Stimulated activated CD4-positive, alpha-beta T cell treated with anti-CD3 and anti-CD28 coated beads, Interleukin-2, amount 100 ng/mL, for 4 hours (primary cell): ENCODE measurements around the gene NACC2.
A peak's percentile ranks its signal among the peaks of the same experiment; 100 is the strongest.
"Not testable (repeated sequence)": the region's sequence is repeated elsewhere in the genome, so short reads cannot be mapped to it uniquely, and the experiment has no call there.

Experiments used
- DNase-seq: peaks from one replicate; pipeline ENCODE4 v3.0.0-alpha.2; 2020; ENCODE audit warnings: low read depth

The NACC2 gene

DNA sequence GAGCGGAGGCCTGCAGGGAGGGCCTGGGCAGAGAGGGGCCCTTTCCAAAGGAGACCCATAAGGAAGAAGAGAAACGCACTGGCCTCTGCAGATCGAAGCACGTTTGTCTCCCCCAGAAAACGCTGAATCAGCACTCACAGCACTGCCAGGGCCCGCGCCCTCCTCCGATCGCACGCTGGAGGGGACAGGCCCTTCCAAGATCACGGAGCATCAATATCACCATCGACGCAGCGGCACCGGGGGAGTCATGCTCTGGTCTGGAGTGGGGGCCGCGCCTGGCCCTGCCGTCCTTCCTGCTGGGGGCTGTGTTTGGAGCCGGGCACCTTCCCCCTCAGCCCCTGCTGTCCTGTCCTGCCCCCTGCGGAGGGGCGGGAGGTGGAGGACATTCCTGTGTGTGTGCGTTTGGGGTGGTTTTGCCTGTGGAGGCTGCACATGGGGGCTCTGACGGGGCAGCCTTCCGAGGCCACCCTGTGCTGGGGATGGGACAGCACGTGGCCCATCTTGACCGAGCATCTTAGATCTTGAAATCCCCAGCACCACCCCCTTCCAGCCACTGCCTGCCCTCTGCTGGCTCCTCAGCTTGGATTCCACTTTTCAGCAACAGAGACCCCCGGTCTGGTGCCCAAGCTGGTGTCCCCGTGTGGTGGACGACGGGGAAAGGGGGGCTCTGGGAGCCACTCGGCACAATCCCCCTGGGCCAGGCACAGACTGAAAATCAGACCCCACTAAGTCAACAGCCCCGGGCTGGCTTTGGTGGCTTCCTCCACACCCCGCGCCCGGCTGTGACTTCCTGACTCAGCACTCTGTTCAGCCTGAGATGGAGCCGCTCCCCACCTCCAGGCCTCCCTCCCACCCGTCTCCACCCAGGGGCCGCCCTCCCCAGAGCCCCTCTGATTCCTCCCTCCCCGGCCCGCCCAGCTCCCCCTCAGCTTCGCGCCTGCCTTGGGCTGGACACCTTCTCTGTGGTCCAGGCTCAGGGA lies 15.3 kb upstream of the NACC2 start:
- DNase-seq, result no peak

DNA sequence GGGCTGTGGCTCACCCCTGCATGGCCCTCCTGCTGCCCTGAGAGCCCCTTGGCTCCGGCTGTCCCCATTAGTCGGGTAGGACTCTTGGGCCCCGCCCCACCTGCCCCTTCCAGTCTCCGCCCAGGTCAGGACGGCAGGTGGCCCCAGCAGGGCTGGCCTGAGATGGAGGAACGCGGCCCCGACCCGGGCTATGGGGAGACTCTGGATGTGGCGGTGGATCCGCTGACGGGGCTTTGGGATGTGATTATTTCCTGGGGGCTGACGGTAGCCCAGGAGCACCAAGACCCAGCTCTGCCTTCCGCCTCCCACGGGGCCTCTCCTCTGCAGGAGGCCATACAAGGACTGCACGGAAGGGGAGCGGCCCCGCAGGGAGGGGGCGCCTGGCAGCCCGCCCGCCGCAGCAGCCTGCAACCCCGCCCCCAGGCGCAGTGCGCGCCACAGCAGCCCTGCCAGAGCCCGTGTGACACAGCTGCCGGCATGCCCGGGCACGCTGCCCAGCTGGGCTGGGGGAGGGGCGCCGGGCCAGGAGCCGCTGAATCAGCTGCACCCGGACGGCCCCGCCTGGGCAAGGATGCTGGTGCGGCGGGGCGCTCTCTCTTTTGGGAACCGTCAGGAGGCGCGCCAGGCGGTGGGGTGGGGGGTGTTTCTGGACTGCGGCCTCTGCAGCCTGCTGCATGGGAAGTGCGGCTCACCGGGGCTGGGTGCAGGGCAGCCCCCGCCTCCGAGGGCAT lies 14.4 kb upstream of the NACC2 start:
- peak; percentile 91 for DNase-seq

DNA sequence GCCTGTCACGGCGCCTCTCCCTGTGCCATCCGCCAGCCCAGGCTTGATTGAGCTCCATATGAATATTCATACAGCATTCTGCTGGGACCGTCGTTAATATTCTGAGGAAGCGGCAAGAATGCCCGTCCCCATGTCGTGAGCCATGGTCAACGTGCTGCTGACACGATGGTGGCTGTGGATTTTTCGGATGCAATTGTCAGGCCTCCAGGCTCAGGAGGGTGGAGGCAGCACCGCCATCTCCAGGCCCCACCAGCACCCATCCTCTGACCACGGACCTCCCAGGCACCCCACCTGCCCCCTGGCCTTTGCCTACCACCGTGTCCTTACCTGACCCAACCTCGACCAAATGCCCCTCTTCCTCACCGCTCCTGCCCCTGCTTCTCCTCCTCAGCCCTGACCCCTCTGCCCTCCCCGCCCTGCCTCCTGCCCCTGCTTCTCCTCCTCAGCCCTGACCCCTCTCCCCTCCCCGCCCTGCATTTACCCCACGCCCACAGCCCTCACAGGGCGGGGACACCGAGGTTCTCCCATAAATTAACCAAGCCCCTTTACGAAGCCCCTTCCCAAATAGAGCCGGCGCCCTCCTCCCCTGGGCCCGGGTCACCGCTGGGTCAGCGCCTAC lies 13.7 kb upstream of the NACC2 start:
- DNase-seq, result no peak

DNA sequence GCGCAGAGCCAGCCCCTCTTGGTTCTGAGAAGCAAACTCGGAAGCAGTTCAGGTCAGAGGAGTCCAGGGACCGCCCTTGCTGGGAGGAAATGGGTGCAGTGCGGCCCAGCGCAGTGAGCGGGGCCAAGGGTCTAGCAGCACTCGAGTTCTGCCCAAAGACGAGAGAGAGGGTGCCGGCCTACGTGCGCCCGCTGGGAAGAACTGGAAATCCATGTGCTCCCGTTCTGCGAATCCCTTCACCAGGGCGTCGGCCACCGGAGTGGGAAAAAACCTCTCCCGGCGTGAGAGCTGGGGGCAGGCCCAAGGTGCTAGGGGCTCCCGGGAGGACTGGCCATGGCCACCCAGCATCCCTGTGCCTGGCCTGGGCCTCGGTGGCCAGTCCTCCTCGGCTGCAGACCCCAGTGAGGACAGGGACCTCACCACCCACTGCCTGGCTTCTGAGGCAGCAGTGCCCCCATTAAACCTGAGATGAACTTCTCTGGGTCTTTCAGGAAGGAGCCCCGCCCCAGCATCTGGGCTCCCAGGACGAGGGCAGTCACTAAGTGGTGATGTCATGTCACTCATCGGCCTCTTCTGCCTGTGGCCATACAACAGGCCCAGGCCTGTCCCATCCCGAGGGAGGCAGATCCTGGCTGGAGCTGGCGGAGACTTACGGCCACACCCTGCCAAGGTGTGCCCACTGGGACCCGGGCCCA lies 13.0 kb upstream of the NACC2 start:
- DNase-seq, result no peak

DNA sequence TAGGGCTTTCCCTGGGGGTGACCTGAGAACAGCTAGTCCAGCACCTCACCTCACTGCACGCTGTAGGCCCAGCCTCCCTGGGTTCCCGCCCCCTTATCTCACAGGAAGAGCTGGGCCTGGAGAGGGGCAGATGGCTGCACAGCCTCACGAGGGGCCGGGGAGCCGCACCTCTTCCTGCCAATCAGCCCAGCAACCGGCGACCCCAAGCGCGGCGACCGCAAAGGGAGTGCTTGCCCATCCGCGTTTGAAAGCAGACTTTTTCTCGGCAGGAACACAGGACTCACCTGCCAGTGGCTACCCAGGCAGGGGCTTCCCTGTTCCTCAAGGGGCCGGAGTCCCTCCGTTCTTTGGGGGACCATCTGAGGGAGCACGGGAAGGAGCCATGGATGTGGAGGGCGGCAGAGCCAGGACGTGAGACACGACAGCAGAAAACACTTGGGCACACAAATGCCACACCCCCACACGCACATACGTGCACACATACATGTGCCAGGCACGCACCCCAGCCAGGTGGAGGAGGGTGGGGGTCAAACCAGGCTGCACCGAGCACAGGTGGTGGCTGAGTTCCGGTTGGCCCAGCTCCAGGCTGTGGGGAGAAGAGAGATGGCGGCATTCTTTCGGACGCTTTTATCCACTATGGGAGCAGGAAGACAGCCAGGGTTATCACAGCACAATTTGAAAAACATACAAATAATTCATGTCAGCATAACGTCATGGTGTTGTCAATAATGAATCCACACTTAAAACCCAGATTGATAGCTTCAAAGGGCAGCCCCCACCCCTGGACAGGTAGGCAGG lies 12.3 kb upstream of the NACC2 start:
- no peak for DNase-seq

DNA sequence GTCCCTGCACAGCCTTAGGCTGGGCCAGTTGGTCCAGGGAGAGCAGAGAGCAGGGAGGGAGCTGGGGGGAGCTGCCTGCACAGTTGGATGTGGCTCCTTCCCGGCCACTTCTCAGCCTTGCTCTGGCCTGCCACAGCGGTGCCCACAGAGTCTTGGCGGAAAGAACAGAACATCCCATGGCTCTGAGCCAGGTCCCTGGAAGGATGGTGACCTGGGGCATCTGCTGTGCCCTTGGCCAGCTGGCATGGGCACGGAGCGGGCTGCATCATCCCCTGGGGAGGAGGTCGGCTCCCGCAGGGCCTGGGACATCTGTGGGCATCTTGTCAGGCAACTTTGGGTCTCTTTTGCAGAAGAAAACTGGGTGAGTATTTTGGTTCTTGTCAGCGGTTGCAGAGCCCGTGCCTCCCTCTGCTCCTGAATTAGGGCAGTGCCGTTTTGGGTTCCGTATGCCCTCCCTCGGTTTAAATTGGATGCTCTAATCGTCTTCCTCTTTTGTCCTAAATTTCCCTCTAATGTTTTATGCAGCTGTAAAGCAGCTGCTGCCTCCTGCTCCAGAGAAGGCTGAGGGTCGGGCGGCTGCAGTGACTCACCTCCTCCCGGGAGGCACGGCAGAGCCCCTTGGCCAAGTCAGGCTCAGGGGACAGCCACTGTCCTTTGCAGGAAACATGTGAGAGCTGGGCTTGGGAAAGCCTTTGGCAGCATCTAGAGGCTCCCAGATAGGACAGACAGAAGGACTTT lies 10.5 kb upstream of the NACC2 start:
- DNase-seq, result no peak

DNA sequence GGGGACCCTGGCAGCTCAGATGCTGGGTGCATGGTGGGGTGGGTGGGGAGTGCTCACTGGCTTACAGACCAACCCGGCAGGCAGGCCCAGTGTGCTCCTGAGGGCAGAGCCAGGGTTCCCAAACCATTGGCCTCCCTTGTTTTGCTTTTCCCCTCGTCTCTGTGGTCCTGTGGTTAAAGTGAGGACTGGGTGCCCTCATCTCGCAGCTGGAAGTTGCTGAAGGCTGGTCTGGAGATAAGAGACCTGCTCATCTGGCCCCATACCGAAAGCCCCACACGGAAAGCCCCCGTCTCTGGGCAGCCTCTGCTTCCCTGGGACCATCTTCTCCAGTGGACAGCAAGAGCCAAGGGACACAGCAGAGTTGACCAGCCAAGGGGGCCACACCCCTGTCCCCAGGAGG lies 9.8 kb upstream of the NACC2 start:
- DNase-seq, result no peak

DNA sequence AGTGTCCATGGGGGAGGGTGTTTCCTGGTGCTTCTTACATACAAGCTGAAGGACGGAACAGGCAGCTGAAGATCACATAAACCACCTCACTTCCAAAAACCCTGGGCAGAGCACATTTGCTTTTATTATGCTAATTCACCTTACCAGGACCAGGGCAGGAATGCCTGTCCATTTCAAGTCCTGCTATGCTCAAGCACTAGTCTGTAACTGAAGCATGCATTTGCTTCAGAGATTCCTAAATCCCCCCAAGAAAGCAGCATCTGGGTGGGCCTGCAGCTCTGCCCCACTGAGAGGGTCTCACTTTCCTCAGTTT lies 9.4 kb upstream of the NACC2 start:
- DNase-seq, result no peak

DNA sequence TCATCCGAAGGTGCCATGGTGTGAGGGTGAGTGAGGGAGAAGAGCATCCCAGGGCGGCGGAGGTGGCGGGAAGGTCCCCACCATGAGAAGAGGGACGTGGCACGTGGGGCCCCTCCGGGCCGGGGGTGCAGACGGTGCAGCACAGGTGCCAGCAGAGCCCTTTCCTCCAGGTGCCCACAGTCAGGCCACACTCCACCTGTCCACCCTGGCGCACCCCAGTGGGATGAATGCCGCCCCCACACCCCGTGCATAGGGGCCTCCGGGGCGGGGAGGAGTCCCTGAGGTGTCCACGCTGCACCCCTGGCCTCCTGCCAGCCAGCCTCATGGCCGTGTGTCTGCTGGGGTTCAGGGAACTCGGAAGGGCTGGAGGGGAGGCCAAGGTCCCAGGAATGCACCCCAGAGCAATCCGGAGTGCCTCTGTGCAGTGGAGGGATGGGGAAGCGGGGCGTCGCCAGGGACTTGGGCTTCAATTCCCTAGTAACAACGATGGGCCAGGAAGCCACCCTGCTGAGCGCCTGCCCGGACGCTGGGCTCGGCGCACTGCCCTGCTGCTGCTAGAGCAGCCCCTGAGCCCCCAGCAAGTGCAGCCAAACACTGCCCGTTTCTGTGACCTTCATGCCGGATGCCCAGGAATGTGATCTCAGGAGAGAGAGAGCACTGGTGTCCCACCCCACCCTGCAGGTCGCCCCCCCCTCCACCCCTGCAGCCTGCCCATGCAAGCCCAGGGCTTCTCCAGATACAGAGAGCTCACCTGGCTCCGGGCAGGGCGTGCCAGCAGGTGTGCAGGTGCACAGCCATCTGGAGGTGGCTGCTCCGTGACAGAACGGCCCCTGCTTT lies 8.8 kb upstream of the NACC2 start:
- DNase-seq, result no peak

DNA sequence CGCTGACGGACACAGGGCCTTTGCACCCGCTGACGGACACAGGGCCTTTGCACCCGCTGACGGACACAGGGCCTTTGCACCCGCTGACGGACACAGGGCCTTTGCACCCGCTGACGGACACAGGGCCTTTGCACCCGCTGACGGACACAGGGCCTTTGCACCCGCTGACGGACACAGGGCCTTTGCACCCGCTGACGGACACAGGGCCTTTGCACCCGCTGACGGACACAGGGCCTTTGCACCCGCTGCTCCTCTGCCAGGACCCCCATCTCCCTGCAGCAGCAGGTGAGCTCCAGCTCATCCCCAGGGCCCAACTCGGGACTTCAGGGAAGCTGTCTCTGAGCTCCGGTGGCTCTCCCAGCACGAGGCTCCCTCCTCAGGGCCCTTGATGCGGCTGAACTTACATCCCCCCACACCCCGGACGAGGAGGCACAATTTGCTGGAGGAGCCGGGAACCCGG lies 6.6 kb upstream of the NACC2 start:
- DNase-seq, result not testable (repeated sequence)

DNA sequence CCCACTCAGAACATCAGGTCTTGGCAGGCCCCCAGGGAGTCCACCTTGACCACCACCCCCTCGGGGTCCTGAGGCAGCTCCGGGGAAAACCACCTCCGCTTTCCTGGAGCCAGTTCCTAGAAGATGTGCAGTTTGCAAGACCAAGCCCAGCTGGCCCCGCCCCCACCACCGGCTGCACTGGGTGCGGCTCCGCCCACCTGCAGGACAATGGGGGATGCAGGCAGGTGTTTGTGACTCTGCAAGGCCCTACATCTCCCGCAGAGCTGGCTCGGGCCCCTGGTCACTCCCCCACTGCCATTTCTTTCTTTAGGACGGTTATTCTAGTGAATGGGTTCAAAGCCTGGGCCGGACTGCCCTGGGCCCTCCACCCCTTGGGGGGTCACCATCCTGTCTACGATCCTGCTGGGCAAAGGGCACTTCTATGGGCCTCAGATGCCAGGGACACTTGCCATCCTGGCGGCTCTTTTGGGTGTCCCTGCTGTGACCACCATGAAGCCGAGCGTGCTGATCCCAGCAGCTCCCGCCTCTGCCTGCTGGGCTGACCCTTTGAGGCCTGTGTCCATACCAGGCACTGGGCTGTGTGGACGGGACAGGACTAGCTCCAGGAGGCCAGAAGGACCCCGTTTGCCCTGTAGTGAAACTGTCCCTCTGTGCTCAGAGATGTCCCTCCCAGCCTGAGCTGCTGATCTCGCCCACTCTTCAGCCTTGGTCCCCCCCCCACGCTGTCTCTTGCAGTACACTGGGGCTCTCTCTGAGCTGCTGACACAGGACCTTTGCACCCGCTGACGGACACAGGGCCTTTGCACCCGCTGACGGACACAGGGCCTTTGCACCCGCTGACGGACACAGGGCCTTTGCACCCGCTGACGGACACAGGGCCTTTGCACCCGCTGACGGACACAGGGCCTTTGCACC lies 5.9 kb upstream of the NACC2 start:
- no peak for DNase-seq

DNA sequence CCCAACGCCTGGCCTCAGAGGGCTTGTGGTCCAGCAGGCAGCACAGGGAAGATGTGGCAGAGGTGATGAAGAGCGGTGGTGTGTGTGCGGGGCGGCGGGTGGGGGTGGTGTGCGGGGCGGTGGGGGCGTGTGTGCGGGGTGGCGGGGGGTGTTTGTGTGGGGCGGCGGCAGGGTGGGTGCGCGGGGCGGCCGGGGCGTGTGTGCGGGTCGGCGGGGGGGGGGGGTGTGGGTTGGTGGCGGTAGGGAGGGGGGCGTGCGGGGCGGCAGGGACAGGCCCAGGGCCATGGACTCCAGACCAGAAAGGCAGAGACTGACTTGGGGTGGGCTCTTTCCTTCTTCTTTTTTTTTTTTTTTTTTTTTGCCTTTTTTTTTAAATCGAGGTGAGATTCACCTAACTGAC lies 4.5 kb upstream of the NACC2 start:
- no peak for DNase-seq

DNA sequence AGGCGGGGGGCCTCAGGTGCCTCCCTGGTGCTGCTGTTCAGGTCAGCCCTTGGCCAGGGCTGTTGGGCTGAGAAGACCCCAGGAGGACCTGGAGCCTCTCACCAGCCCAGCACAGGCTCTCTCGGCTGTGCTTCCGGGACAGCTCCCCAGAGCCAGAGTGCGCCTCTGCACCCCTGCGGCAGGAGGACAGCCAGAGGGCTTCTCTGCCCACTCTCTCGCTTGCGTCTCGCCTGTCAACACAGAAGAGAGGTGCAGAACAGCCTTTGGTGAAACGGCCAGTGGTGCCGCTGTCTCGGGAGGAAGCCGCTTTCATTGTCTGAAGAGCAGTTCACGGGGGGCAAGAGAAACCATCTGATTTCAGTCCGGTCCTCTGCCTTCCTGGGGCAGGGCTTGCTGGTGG lies 3.8 kb upstream of the NACC2 start:
- DNase-seq, result no peak

DNA sequence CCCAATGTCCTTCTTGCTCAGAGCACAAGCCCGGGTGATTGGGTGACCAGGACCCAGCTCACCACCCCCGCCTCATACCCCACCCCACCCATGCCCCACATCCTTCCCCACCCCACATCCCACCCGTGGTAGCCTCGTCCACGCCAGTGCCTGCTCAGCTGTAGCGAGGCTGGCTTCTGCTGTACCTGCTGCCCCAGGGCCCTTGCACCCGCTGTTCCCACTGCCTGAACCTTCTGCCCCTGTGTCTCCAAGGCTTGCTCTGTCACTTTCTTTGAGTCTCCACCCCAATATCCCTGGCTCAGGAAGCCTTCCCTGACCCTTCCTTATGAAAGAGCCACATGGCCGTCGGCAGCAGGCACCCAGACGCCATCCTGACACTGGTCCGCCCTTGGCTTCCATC lies 3.1 kb upstream of the NACC2 start:
- DNase-seq, result no peak

DNA sequence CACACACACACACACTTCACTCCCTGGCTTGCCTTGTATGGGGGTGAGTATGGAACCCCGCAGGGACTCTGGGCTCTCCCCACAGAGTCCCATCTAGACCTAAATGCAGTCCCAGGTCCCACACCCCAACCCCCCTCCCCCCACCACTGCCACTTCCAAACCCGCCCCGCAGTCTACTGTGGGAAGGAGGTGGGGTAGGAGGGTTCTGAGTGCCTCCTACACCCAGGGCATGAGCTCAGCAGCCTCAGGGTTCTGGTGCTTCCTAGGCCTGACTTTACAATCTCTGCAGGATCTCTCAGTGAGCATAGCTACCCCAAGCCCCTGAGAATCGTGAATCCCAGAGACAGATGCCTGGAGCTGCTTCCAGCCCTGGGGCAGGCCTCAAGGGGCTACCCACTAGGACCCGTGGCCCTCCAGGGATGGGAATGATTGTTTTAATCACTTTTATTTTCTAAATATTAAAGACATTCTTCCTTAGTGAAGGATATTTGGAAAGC lies 1.5 kb upstream of the NACC2 start:
- no peak for DNase-seq

DNA sequence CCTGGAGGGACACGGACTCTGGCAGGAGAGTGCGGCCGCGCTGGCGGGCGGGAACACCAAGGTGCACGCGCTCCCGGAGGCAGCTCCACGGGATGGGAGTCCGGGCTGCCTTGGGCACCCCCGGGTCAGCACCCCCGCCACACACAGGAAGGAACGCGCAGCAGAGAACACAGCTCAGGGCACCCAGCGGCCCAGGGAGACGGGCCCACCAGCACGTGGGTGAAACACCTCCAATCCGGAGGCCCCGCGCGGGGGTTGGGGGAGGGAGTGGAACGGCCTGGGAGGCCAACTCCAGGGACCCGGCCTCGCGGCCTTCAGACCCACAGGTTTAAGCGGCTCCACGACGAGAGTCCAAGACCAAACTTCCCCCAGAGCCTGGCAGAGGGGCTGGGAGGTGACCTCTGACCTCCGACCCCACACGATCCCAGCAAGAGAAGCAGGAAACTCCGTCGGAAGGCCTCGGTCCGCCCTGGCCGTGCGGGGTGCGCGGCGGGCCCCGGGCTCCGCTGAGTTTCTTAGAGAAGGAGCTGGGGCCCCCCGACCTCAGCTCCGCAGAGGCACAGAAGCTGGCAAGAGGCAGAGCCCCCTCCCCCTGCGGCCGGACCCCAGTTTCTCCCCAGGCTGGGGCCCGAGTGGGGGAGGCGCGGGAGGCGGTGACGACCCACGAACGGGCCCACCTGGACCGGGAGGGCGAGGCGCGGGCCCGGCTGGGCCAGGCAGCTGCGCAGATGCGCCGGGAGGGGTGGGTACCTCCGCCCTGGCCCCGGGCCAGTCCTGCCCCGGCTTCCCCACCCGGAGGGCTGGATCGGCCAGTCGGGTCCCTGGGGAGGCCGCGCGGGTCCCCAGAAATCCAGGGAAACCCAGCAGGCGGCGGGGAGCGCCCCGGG lies 851 bp downstream of the NACC2 start:
- peak; percentile 50 for DNase-seq

DNA sequence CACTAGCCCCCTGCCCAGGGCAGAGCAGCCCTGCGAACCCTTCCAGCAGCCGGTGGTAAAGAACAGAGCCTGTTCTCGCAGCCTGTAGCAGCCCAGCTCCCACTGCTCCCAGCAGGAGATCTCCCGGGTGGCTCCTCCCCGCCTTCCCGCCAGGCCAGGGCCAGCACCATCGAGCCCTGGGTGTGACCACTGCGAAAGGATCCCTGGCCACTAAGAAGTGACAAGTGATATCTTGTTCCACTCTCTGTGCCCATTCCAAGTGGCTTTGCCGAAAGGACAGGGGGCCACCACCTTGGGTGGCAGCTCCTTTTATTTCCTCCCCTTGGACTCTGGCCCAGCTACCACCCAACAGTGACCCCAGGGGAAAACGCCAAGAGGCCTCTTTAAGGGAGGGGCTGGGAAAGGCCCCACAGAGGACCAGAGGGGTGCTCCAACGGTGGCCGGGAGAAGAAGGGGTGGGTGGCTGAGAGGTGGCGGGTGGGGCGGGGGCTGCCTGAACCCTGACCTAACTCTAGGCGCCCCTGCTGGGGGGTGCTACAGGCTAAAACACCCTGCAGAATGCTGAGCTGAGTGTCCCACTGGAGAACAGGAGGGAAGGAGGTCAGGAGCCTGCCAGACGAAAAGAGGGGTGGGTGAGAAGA lies 1.6 kb downstream of the NACC2 start:
- DNase-seq, result no peak
